Measurements from ENCODE around the gene SCN2A.

Gene SCN2A

DNA sequence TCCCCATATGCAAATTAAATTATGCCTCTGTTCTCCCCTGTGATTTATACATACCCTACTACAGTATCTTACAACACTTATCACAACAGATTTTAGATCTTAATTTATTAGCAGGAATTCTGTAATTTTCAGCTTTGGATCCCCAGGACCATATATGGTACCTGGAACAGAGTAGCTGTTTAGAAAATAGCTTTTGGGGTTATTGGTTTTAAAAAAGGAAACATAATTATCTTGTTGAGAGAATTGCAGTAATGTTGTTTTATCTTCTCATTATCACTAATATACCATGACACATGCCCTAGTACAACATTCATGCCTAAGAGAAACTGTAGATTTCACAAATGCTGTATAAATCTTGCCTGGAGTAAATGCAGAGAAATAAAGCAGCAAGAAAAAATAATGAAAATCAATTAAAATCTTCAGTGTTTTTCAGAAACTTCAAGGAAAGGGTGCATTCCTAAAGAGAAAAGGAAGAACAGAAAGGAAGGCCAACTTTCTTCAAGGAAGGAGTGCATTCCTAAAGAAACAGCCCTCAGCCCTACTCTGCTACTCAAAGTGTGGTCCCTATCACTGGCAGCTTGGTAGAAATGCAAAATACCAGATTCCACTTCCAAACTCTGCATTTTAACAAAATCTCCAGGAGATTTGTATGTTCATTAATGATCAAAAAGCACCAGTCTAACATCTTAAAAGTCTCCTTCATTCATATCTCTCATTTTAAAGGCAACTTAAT is 193.2 kb downstream of the SCN2A start:
- TF ChIP-seq, protein P1, sequence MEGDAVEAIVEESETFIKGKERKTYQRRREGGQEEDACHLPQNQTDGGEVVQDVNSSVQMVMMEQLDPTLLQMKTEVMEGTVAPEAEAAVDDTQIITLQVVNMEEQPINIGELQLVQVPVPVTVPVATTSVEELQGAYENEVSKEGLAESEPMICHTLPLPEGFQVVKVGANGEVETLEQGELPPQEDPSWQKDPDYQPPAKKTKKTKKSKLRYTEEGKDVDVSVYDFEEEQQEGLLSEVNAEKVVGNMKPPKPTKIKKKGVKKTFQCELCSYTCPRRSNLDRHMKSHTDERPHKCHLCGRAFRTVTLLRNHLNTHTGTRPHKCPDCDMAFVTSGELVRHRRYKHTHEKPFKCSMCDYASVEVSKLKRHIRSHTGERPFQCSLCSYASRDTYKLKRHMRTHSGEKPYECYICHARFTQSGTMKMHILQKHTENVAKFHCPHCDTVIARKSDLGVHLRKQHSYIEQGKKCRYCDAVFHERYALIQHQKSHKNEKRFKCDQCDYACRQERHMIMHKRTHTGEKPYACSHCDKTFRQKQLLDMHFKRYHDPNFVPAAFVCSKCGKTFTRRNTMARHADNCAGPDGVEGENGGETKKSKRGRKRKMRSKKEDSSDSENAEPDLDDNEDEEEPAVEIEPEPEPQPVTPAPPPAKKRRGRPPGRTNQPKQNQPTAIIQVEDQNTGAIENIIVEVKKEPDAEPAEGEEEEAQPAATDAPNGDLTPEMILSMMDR (IDR thresholded peaks at IDR 0.05; ENCODE audit: low read depth, low read length, missing control alignments) = no peak
- DNase-seq (ENCODE audit: extremely low read depth, low read depth) = no peak
- no peak overlapping the region for H3K4me3 ChIP-seq (replicated peaks; ENCODE audit: low read depth, low read length)

DNA sequence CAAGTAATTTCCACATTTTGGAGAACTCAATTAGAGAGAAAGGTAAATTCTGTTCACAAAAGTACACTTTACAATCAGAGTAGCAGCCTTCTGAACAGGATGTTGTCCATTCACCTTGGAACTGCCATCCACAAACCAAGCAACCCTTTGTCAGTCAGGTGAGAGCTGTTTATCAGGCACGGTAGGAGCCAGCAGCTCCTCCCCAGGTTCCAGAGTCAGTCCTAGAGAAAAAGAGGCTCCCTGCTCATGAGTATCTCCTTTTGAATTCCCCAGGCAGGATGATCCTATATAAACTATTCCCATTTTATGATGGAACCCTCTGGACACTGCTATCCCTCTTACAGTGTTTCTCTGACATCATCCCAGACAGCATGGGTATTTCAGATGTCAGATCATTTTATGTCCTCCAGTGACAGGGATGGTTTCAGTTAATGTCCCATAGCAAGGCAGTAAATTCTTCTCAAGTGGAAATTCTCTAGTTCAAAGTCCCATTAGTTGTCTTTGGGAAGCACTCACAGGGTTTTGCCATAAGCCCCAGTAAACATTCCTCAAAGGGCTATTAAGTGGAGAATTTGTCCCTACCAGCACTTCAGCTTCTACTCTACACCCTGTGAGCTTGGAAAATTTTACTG is 195.8 kb downstream of the SCN2A start:
- no peak for DNase-seq (ENCODE audit: extremely low read depth, low read depth)
- H3K4me3 ChIP-seq (replicated peaks; ENCODE audit: low read depth, low read length) = no peak overlapping the region
- TF ChIP-seq, protein P1 (IDR thresholded peaks at IDR 0.05; ENCODE audit: low read depth, low read length, missing control alignments) = no peak

DNA sequence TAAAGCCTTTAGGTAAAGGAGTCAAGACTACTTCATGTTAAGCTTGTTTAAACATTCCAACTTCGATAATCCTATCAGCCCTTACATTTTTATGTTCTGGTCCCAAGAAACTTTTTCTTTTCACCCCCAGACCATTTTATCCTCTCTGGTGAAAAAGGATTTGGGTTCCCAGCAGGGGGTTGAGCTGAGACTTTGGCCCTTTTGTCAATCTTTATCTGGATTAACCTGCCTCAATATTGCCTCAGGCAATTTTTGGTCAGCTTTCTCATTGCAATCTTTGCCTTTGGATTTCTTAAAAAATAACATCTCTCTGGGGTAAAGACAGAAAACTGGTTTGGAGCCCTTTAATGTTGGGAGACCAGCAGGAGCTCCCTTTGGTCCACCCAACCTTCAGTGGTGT is 196.4 kb downstream of the SCN2A start:
- no peak overlapping the region for H3K4me3 ChIP-seq (replicated peaks; ENCODE audit: low read depth, low read length)
- TF ChIP-seq, protein P1 (IDR thresholded peaks at IDR 0.05; ENCODE audit: low read depth, low read length, missing control alignments) = no peak
- no peak for DNase-seq (ENCODE audit: extremely low read depth, low read depth)

DNA sequence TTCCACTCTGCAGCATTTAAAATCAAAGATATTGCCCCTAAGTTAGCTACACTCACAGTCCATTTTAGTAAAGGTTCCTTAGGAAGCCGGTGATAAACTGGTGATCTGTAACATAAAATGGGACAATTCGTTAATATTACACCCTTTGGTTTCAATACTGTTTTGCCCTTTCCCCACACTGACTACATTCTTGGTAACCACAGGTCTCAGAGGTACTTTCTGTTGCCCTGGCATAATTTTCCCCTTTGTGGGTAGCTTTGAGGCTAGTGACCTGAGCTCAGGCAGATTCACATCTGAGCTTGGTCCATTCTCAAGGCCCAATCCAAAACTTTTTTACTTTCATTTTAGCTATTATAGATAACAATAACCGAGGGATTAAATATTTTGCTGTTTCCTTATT is 197.3 kb downstream of the SCN2A start:
- H3K4me3 ChIP-seq (replicated peaks; ENCODE audit: low read depth, low read length) = no peak overlapping the region
- TF ChIP-seq, protein P1 (IDR thresholded peaks at IDR 0.05; ENCODE audit: low read depth, low read length, missing control alignments) = no peak
- no peak for DNase-seq (ENCODE audit: extremely low read depth, low read depth)

GRCh38 chr2:165440367-165440766 is 201.2 kb downstream of the SCN2A start:
- peak; percentile 97 for DNase-seq (ENCODE audit: extremely low read depth, low read depth)
- TF ChIP-seq, protein P1 (IDR thresholded peaks at IDR 0.05; ENCODE audit: low read depth, low read length, missing control alignments) = no peak
- H3K4me3 ChIP-seq (replicated peaks; ENCODE audit: low read depth, low read length) = no peak overlapping the region
